ENCODE data around the gene MTFP1. TPM values are rescaled to one million over a fixed set of nuclear protein-coding genes. Genes with fewer than 3 reads are reported as not detected.

Gene MTFP1
- total RNA-seq, 2 experiments from 2014 or later = 37.2 to 38.0 TPM

- no peak for TF ChIP-seq CTCF (IDR thresholded peaks at IDR 0.05)
- ATAC-seq (ENCODE audit: poor library complexity) = peak; percentile 83
- peak within 1 kb of the TSS; percentile 68 for H3K4me3 ChIP-seq (ENCODE audit: low read length)
- Mint-ChIP-seq H3K36me3 (ENCODE audit: low read depth) (peaks cover 5% of the 10 kb centered on the region), H3K9me3 (no peaks in the 10 kb centered on the region), H3K4me3 (peak within 1 kb of the TSS; percentile 95), H3K4me1 (ENCODE audit: low read depth) (peaks cover 62% of the 10 kb centered on the region), H3K27ac (peak within 1 kb of the TSS; percentile 82), H3K27me3 (no peaks in the 10 kb centered on the region)
- H3K36me3 ChIP-seq (ENCODE audit: insufficient read depth, low read length) = no peaks in the 10 kb centered on the region
- peak in 13 of 14 experiments; percentile 24 to 79 (median 54) for DNase-seq
- intact Hi-C loops (cut with DNase I, micrococcal nuclease) = loop anchor here (1.0 to 10.0 kb wide), 4 partner anchors 27 to 358 kb away; partner anchors contain the start of genes MTFP1 (in 1 of the 2) and TCN2 (in 1 of the 2)
- H3K9me3 ChIP-seq (ENCODE audit: control insufficient read depth in 1 of 2, insufficient read depth in 1 of 2, low read length in 2 of 2) = no peaks in the 10 kb centered on the region
- H3K27me3 ChIP-seq (ENCODE audit: control insufficient read depth in 1 of 2, insufficient read depth in 2 of 2, low read length in 2 of 2) = peaks cover 0 to 2% of the 10 kb centered on the region in 2 experiments
- peaks cover 50% of the 10 kb centered on the region for H3K4me1 ChIP-seq (ENCODE audit: insufficient read depth, low read length)
- no peak within 1 kb of the TSS for H3K27ac ChIP-seq (ENCODE audit: low read depth in 1 of 2, low read length in 2 of 2)
- CTCF ChIA-PET = interaction anchor here (1.5 to 7.8 kb wide), 4 partner anchors 10 to 109 kb away, joined by 5 to 63 read pairs (median 9); partner anchors contain the start of genes MTFP1 and RNF215
- POLR2A ChIA-PET = interaction anchor here (0.6 to 7.9 kb wide), 12 partner anchors 11 to 109 kb away, joined by 3 to 112 read pairs (median 4); partner anchors contain the start of genes CASTOR1, CCDC157, MTFP1 and SF3A1
Observed at GRCh38 chr22:30396871-30397655, 28.5 kb upstream of the MTFP1 start, which contains the start of gene SEC14L2. Gene SEC14L2, plus strand, starts transcription at chr22:30397018. Its CDS starts 99 bp downstream, at chr22:30397117.

DNA sequence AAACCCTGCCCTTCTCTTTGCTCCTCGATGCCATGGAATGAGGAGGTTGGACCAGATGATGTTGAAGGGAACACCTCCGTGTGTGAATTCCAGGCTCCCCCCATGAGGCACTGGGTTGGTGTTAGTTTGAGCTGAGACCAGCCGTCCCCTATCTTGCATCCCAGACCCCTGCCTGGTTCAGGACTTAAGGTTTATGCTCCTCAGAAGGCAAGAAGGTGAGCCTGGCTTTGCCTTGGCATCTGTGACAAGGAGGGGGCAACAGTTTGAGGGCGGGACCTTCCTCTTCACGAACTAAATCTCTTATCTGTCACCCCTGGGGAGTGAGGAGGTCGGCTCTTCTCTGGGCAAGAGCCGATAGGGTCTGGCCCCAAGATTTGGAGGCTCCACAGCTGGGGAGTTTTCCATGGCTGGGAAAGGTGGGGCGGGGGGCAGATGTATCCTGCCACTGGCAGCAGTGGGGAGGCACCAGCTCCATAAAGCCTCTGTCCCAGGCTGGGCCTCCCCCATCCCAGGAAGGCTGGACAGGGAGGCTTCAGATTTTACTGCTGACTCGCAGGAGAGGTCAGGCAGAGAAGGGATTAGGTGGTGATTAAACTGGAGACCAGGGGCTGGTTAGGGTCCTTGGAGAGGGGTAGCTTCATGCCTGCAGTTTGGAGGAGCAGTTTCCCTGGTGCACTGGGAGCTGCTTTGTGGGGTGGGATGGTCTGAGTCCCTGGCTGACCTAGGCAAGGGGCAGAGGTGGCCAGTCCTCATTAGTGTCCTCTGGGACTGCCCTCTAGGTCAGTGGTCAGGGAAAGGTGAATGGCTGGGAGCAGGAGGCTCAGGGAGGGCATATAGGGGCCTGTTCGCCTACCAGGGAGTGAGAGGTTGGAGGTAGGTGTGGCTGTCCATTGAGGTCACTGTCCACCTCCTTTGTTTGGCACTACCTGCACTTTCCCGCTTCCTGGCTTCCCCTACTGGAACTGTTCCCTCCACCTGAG is 27.6 kb upstream of the MTFP1 start:
- Histone ChIP-seq H3K9me3 (ENCODE audit: control insufficient read depth in 1 of 2, insufficient read depth in 1 of 2, low read length in 2 of 2) (no peaks in the 10 kb centered on the region), H3K36me3 (ENCODE audit: insufficient read depth, low read length) (no peaks in the 10 kb centered on the region), H3K27me3 (ENCODE audit: control insufficient read depth in 1 of 2, insufficient read depth in 2 of 2, low read length in 2 of 2) (peaks cover 0 to 2% of the 10 kb centered on the region in 2 experiments), H3K4me1 (ENCODE audit: insufficient read depth, low read length) (peaks cover 41% of the 10 kb centered on the region), H3K4me3 (ENCODE audit: low read length) (peak overlapping the region; percentile 68), H3K27ac (ENCODE audit: low read depth in 1 of 2, low read length in 2 of 2) (peak overlapping the region in 1 of 2 donors; percentile 47)
- ATAC-seq (ENCODE audit: poor library complexity) = no peak
- DNase-seq = peak in 1 of 14 experiments; percentile 11
- Mint-ChIP-seq H3K4me3 (peak overlapping the region; percentile 89), H3K27ac (peak overlapping the region; percentile 82), H3K4me1 (ENCODE audit: low read depth) (peaks cover 57% of the 10 kb centered on the region), H3K27me3 (no peaks in the 10 kb centered on the region), H3K9me3 (no peaks in the 10 kb centered on the region), H3K36me3 (ENCODE audit: low read depth) (peaks cover 5% of the 10 kb centered on the region)
- no peak for TF ChIP-seq CTCF (IDR thresholded peaks at IDR 0.05)
- intact Hi-C loops (cut with DNase I, micrococcal nuclease) = loop anchor here (2.0 to 10.0 kb wide), 3 partner anchors 27 to 357 kb away; partner anchors contain the start of genes MTFP1 (in 1 of the 2) and TCN2 (in 1 of the 2)
- ChIA-PET CTCF (interaction anchor here (1.5 to 7.8 kb wide), 2 partner anchors 26 to 87 kb away, joined by 5 to 63 read pairs; partner anchors contain the start of gene MTFP1), POLR2A (interaction anchor here (0.7 to 7.9 kb wide), 10 partner anchors 10 to 108 kb away, joined by 3 to 112 read pairs (median 4); partner anchors contain the start of genes CCDC157, MTFP1, SF3A1 and TBC1D10A)

Measured in CD4-positive, alpha-beta T cell (primary cell).